Muscle of arm (tissue), 14 donors: Measurements from ENCODE around the gene KLK8. TPM values are rescaled to one million over a fixed set of nuclear protein-coding genes. Genes with fewer than 3 reads are reported as not detected.

Source experiments
- DNase-seq: peaks from one replicate; pipeline ENCODE4 v3.0.0-alpha.2; 2013
- long read RNA-seq, 11 donors: transcript quantifications; one replicate each; lab custom pipeline, GENCODE V29; 2026
- polyA plus RNA-seq, 12 donors: library from polyadenylated mRNA; unstranded; fragments of 120-200 nt; gene quantifications; one replicate each; pipeline ENCODE4 v1.2.1, GENCODE V29; 2013; ENCODE audit not compliant: insufficient read length in 12 of 12

The KLK8 gene
- polyA plus RNA-seq: 1 to 10 TPM in 3 of 12 donors, not detected in 9; 1.0 to 2.3 (median 1.8) TPM
- long read RNA-seq, donor 1: 0 reads
- long read RNA-seq, donor 2: 0 reads
- long read RNA-seq, donor 3: 0 reads
- long read RNA-seq, donor 4: 0 reads
- long read RNA-seq, donor 5: 0 reads
- long read RNA-seq, donor 6: 0 reads
- long read RNA-seq, donor 7: 0 reads
- long read RNA-seq, donor 8: 0 reads
- long read RNA-seq, donor 9: 0 reads
- long read RNA-seq, donor 10: 0 reads
- long read RNA-seq, donor 11: 0 reads

- no peak for DNase-seq
Observed at GRCh38 chr19:51001515-51001914, at the start of gene KLK8. KLK8 (minus strand) TSS chr19:51001604; CDS start chr19:51001167, 437 bp downstream.

GRCh38 chr19:51047031-51047335 is 45.6 kb upstream of the KLK8 start:
- no peak for DNase-seq

DNA sequence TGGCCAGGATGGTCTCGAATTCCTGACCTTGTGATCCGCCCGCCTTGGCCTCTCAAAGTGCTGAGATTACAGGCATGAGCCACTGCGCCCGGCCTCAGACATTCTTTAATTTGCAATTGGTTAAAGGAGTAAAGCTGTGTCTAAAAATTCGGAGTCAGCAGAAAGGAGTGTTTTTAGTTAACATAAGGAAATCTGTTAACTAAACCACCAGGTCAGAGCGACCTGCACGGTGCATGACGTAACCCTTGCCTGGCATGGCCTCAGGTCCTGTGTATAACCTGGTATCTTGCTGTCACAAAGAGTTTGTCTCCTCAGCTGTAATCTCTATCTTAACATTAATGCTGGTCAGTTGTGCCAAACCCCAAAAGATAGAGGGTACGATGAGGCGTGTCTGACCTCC is 42.9 kb upstream of the KLK8 start:
- no peak for DNase-seq

DNA sequence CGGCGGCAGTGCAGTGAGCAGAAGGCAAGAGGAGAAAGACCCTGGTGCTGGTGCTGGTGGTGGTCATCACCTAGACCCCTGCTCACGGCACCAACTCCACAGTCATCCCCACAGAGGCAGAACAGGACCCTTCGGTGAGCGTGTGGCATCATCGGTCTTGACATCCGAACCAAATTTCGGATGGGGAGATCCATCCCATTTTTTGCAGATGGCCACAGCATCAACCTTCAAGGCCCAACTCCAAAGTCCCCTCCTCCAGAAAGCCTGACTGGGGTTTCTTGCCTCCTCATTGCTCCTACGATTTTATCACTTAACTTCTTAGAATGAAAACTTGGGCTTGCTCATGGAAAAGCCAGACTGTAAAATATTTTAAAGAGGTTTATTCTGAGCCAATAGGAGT is 42.1 kb upstream of the KLK8 start:
- no peak for DNase-seq

GRCh38 chr19:51040151-51040550 is 38.7 kb upstream of the KLK8 start:
- DNase-seq: no peak

DNA sequence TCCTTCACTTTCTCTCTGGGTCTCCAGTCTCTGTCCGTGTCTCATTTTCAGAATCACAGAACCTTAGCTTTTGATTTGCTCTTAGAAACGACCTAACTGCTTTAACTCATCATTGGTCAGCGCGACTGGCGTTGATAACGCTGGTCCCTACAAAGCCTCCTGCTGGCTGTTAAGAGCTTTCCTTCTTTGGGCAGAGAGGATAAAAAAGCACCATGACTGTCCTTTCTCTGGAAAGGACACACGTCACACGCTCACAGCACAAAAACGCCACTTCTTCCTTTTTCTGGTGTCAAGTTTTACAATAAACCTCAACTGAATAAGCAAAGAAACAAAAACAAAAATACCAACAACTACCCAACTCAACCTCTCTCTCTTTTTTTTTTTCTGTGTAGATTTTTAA is 35.1 kb upstream of the KLK8 start:
- DNase-seq: no peak

GRCh38 chr19:51034704-51035103 is 33.3 kb upstream of the KLK8 start, which contains the start of gene KLK12:
KLK12 (minus strand) TSS chr19:51035002; CDS start chr19:51034621, 381 bp downstream.
- DNase-seq: no peak

DNA sequence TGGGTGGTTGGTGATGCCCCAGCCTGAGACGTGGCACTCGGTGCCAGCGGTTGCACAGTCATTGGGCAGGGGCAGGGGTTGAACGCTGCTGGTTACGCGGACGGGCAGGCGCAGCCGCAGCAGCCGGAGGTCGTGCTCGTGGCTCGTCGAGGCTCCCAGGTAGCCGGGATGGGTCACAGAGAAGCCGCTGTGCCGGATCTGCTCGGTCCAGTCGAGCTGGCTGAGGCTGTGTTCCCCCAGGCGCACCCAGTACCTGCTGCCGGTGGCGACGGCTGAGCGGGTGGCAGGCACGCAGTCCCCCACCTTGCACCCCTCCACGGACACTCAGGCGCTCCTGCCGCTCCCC is 30.4 kb upstream of the KLK8 start:
- DNase-seq: no peak

GRCh38 chr19:51031220-51031879 is 29.9 kb upstream of the KLK8 start:
- DNase-seq: no peak

GRCh38 chr19:51030631-51031030 is 29.2 kb upstream of the KLK8 start:
- no peak for DNase-seq

DNA sequence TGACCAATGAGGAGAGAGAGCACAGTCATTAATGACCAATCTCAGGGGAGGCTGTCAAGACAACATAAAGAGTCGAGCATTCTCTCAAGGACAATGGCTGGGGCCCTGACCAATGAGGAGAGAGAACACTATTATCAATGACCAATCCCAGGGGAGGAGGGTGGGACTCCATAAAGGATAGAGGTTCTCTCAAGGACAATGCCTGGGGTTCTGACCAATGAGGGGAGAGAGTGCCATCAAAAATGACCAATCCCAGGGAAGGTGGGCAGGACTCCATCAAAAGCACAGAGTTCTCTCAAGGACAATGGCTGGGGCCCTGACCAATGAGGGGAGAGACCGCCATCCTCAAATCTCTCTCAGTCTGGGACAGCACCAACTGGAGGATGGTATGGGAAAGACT is 28.3 kb upstream of the KLK8 start:
- no peak for DNase-seq

DNA sequence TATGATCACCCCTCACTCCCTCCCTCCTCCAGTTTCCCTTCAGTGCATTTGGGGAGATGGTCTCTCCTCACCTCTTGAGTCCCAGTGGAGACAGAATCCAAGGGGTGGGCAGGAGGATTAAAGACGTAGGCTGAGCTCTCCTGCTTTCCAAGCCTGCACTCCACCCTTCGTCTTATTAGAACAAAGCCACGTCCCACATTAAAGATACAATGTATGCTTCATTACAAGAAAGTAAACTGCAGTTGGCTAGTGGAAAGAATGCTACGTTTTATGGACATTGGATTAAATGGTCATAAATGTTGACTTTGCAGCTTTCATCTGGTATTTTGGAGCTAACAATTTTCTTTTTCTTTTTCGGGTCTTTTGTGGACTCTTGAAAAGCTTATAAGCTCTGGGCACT is 26.5 kb upstream of the KLK8 start:
- DNase-seq: no peak

DNA sequence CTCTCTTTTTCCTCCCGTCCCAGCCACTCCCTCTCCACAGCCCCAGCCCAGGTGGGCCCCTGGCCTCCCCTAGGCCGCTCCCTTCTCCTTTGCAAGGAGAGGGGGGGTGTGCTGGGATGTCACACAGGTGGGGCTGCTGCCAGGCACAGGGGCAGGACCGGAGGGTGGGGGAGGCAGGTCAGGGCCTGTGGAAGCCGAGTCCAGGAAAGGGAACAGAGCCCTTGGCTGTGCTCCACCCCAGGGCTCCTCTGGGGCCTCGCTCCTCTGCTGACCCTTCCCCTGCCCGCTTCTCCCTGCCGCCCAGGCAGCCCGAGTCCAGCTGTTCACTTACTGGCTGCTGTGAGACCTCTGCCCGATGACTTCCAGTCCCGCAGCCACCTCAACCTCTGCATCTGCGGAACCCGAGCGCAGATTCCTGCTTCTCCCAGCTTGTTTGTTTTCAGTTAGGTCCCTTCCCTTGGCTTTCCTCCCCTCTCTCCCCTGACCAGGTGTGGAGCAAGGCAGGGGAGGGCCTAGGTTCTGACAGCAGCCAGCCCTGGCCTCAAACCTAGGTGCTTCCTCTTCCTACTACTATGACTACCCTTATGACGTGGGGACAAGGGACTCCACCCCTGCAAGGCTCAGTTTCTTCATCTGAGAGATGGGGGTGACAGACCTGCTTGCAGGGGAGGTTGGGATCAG is 25.9 kb upstream of the KLK8 start:
- DNase-seq: no peak

DNA sequence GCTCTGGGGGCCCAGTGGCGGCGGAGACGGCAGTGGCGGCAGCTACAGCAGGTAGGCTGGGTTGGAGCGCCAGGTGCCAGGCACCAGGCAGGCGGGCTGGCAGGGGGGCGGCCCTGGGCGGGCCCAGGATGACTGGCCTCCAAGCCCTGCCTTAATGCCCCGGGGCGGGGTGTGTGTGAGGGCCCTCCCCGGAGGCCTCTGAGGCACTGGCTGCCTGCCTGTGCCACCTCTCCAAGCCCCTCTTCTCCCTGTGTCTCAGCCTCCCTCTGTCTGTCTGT is 25.1 kb upstream of the KLK8 start, which contains the start of gene KLK11:
Gene KLK11, minus strand, starts transcription at position 63 of the 278 bp plus-strand sequence. CDS start 985 bp downstream, outside the sequence.
- no peak for DNase-seq

- DNase-seq: no peak
Observed at GRCh38 chr19:51025809-51026553, 24.6 kb upstream of the KLK8 start.

DNA sequence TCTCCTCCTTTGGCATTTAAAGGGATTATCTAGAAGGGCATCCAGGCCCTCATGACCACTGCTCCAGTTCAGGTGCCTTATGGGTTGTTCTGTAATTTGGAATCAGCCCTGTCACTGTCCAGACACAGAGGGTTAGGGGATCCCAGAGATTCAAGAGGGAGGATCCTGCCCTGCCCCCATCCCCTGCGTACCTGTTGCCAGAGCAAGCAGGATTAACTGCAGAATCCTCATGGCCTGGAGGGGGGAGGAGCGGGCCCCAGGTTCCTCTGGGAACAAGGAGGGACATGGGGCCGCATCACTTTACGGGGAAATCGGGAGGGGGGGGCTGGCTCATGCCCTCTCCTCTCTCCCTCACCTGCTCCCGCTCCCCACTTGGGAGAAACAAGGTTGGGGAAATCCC is 24.0 kb upstream of the KLK8 start:
- no peak for DNase-seq

GRCh38 chr19:51024924-51025323 is 23.5 kb upstream of the KLK8 start:
- no peak for DNase-seq

DNA sequence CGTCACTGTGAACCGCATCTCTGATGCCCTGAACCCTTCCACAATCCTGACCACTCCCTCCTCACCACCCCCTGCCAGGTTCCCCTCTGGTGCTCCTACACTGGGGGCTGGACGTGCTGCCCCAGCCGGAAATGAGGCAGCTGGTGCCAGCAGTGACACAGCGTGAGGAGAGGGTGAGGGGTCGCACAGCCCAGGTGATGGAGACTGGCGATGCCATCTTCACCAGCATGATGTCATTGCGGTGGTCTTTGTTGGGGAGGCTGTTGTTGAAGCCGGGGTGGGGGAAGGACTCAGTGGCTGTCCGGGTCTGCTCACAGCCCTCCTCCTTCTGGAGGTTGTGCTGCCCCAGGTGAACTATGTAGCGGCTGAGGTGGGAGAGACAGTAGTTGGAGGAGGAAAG is 22.5 kb upstream of the KLK8 start:
- no peak for DNase-seq

GRCh38 chr19:51022526-51022925 is 21.1 kb upstream of the KLK8 start:
- DNase-seq: no peak

- DNase-seq: peak; percentile 4
Observed at GRCh38 chr19:51020988-51021651, 19.7 kb upstream of the KLK8 start.

DNA sequence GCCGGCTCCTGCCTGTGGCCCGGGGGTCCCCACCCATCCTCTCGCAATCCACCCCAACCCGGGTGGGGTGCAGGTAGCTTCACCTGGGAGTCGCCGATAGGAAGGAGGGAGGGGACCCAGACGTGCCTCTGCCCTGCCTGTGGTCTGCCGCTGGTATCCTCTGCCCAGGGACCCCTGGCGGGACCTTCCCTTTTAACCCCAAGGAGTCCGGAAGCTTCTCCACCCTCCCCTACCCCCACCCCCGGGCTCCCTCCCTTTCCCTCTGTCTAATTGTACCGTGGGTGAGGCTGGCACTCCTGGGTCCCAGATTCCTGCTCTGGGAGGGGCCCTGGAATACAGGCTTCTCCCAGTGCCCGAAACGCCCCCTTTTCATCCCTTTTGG is 18.1 kb upstream of the KLK8 start, which contains the start of gene KLK10:
Gene KLK10, minus strand, starts transcription at position 166 of the 382 bp plus-strand sequence. CDS start 579 bp downstream, outside the sequence.
- DNase-seq: no peak
